Activated CD4-positive, CD25-positive, alpha-beta regulatory T cell treated with anti-CD3 and anti-CD28 coated beads, Interleukin-2, amount 50 U/mL, for 24 hours (primary cell): ENCODE results near the gene PFN3.
"Not testable (repeated sequence)": the region's sequence is repeated elsewhere in the genome, so short reads cannot be mapped to it uniquely, and the experiment has no call there.

ENCODE experiments used
- ATAC-seq, 2 donors: fragments of 150-1000 bp; cut with Tn5 transposase; one replicate each; pipeline ENCODE4 v1.10.0; 2021; ENCODE audit warnings: mild to moderate bottlenecking in 1 of 2, moderate library complexity in 1 of 2

Gene PFN3

GRCh38 chr5:177393206-177393765 lies 7.2 kb downstream of the PFN3 start:
- ATAC-seq: no peak

GRCh38 chr5:177392765-177393164 lies 7.7 kb downstream of the PFN3 start:
- ATAC-seq: no peak

- peak; percentile 56 to 61 for ATAC-seq
Measured at GRCh38 chr5:177390363-177391300, 9.8 kb downstream of the PFN3 start.

- ATAC-seq: peak; percentile 90
Measured at GRCh38 chr5:177389241-177390169, 11.0 kb downstream of the PFN3 start.

GRCh38 chr5:177388521-177389052 lies 11.9 kb downstream of the PFN3 start:
- ATAC-seq: no peak

- no peak for ATAC-seq
Measured at GRCh38 chr5:177387405-177387804, 13.1 kb downstream of the PFN3 start.

- no peak for ATAC-seq
Measured at GRCh38 chr5:177386542-177386941, 13.9 kb downstream of the PFN3 start.

GRCh38 chr5:177385720-177386119 lies 14.7 kb downstream of the PFN3 start:
- ATAC-seq: no peak

GRCh38 chr5:177384134-177384533 lies 16.3 kb downstream of the PFN3 start, which contains the start of gene SLC34A1:
Gene SLC34A1 (plus strand): TSS chr5:177384434. CDS start chr5:177385742, 1,308 bp downstream.
- ATAC-seq: no peak

GRCh38 chr5:177383181-177383580 lies 17.3 kb downstream of the PFN3 start:
- ATAC-seq: no peak

GRCh38 chr5:177382423-177383029 lies 17.9 kb downstream of the PFN3 start:
- no peak for ATAC-seq

GRCh38 chr5:177380805-177381126 lies 19.7 kb downstream of the PFN3 start:
- ATAC-seq: no peak

- ATAC-seq: peak; percentile 68 to 82
Measured at GRCh38 chr5:177378884-177379883, 21.3 kb downstream of the PFN3 start.

GRCh38 chr5:177377851-177378776 lies 22.3 kb downstream of the PFN3 start:
- ATAC-seq: no peak

GRCh38 chr5:177376107-177376506 lies 24.4 kb downstream of the PFN3 start:
- no peak for ATAC-seq

GRCh38 chr5:177375516-177375915 lies 24.9 kb downstream of the PFN3 start:
- not testable (repeated sequence) for ATAC-seq

GRCh38 chr5:177374211-177374610 lies 26.2 kb downstream of the PFN3 start:
- ATAC-seq: no peak

GRCh38 chr5:177373806-177374205 lies 26.7 kb downstream of the PFN3 start:
- no peak for ATAC-seq

- peak in 1 of 2 donors; percentile 33 for ATAC-seq
Measured at GRCh38 chr5:177372910-177373309, 27.6 kb downstream of the PFN3 start.
